NCI-H748 treated with DMSO at 0.1 percent for 48 hours (cell line): Measurements from ENCODE around the gene PTPRZ1.

ENCODE experiments used
- DNase-seq: peaks from one replicate; lab custom pipeline; 2025; lab: John Stamatoyannopoulos, UW

Gene PTPRZ1

DNA sequence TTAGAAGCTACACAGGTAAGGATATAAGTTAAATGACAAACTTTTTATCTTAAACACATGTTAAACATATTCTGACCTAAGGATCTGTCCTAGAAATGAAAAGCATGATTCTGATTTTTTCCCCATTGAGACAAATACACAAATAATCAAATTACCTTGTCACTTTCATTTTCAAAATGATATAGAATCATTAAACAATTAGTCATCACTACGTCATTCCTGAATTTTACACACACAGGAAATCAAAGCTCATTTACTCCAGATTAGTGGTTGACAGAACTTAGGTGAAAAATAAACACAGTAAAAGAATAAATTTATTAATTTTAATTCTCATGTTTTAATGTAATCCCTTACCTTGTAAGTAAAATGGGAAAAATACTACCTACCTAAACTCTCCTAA, 182.1 kb downstream of the PTPRZ1 start:
- DNase-seq = no peak

DNA sequence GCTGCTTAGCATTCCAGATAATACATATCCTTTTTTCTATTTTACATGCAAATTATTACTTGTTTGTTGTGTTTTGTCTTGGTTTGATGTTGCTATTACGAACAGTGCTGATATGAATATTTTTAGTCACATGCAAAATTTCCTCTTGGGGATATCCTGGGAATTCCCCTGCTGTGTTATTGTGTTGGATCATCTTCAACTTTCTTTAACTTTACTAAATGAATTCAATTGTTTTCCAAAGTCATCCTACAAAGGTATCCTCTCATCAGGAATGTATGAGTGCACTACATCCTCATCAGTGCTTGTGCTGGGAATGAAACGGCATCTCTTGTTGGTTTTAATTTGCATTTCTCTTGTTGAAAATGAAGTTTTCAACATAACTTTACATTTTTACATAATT, 184.0 kb downstream of the PTPRZ1 start:
- DNase-seq = no peak

DNA sequence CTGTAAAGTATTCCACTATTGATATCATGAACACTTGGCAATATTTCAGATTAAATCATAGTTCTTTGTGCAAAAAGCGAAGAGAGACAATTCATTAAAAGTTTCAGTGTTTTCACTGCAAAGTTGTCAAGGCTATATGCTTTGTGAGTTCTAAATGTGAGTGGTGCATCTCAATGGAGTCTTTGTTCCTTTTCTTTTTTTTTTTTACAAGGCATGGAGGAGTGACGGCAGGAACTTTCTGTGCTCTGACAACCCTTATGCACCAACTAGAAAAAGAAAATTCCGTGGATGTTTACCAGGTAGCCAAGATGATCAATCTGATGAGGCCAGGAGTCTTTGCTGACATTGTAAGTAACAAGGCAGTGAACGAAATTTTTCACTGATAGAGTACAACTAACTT, 186.6 kb downstream of the PTPRZ1 start:
- DNase-seq = no peak

DNA sequence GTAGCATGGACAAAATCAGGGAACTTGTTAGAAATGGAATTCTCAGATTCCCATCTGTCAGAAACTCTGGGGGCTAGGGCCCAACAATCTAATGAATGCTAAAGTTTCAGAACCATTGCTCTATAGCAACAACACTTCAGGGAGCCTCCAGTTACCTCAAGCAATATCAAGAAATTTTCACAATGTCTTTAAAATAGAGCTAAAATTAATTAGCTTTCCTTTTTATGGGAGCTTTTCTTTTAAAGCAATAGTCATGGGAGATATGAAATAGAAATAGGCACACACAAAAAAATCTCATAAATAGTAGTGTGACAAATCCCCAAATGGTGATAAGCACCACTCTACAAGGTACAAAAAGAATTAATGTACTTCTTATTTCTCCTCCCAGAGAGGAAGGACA, 190.2 kb downstream of the PTPRZ1 start:
- no peak for DNase-seq

DNA sequence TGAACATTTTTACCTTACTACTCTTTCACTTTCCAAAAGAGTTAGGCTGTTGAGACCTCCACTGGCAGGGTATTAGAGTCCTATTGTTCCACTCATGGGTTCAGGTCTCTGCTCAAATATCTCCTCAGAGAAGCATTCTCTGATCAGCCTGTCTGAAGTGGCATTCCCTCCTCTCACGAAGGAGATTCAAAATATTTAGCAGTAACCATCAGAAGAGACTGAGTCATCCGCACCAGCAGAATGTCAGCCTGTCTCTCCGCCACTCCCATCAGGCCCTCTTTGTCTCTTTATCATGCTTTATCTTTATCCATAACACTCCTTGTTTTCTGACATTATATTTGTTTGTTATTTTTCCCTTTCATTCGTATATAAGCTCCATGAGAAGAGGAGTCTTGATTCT, 192.0 kb downstream of the PTPRZ1 start:
- no peak for DNase-seq

DNA sequence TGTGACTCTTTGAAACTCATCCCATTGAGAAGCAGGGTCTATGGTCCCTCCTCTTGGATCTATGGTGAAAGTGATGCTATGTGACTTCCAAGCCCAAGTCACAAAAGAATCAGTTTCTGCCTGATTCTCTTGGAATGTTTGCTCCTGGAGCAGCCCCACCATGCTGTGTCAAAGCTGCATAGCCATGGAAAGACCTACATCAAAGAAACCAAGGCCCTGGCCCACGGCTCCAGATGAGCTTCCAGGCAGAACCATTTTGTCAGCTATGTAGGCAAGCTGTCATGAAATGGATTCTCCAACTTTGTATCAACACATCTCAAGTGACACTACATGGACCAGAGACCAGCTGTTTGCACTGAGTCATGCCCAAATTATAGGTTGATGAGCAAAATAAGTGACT, 194.1 kb downstream of the PTPRZ1 start:
- no peak for DNase-seq

DNA sequence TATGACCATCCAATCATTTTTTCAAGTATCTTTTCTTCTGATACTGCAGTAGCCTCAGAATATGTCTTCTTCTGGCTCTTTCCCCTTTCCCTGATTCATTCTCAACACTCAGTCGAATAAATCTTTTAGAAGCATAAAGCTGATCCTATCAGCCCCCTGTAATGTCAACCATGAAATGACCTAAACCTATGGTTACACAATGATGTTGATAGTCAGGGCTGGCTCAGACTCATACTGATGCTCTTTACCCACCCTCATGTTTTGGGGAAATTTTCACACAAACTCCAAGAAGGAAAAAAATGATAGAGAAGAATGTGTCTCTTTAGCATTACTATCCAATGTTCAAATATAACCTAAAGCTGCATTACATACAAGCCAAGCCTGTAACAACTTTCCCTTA, 195.1 kb downstream of the PTPRZ1 start:
- no peak for DNase-seq

DNA sequence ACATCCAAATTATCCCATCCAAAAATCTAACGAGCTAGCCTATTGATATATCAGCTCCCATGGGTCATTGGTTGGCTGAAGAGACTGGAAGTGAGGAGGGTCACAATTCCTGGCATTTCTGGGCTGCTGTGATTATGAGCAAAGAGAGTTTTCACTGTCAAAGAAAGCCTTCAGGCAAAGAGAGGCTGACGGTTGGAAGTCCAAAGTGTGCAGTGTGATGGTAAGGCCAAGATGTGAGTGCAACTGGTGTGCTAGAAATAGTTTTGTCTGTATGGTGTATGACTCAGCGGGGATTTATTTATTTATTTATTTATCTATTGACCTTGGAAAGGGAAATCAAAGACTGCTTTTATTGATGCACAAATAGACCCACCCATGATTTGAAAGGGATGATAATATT, 196.0 kb downstream of the PTPRZ1 start:
- DNase-seq = no peak

DNA sequence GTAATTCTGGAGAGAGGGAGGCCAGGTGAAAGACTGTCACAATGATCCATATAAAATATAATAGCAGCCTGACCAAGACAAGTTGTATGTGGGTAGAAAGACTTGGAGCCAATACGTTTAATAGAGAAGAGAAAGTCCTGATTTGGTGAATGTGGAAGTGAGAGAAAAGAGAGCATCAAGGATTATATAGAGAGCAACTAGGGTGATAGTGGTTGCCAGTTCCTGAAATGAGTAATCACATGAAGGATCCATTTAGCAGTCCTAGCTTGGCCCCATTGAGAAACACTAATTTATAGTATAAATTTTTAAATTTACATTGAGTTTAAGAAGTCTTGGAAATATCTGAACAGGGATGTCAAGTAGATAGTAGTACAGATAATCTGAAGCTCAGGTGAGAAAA, 197.1 kb downstream of the PTPRZ1 start:
- no peak for DNase-seq

DNA sequence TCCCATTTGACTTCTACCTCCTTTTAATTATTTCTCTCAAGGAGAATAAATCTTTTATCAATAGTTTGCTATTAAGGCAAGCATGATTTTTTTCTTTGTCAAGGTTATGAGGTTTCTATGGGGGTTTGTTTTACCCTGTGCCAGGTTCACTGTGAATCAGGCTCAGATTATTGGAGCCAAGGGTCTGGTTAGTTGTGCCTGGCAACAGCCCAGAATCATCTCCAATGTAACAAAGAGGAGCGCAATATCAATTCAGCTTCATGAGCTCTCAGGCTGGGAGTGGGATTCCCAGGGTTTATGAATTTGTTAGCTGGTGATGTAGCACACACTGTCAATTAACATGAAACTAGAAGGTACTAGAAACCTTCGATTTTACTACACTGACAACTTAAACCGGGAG, 197.9 kb downstream of the PTPRZ1 start:
- DNase-seq = no peak

DNA sequence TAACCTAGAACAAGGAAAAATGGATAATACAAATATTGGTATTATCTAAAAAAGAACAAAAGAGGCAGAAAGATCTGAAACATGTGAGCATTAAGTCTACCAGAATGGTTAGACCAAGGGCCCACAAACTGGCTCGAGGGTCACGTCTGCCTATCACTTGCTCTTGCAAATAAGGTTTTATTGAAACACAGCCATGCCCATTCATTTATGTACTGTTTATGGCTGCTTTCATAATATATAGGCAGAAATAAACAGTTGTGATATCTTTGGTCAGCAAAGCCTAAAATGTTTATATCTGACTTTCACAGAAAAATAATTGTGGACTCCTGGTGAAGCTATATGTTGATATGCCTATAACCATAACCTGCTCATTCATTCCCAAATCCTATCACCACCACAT, 199.3 kb downstream of the PTPRZ1 start:
- no peak for DNase-seq

DNA sequence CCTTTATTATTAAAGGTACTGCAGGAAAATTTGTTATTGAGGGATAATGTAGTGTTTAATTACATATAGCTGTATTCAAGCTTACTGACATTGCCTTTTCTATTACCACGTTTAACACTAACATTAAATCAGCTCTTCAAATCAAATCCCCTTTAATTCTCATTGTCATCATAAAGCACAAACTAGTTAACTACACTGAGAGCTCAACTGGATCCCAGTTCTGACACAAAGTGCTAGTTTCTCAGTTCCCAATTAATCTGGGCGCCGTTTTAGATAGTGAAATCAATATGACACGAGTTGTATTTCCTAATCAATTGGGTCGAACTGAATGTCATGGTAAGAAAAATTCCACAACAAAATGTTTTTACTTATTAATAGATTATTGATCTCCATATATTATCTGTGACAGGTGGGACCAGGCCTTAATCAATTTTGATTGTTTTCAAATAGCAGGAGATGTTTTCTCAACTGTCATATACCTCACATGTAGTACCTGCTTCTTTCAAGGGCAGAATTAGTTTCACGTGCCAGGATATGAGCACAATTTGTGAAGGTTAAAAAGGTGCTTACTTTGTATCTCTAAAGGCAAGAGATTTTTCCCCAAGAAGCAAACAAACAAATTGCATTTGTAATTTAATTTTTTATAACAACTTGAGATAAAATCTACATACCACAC, 200.1 kb downstream of the PTPRZ1 start:
- DNase-seq = no peak

DNA sequence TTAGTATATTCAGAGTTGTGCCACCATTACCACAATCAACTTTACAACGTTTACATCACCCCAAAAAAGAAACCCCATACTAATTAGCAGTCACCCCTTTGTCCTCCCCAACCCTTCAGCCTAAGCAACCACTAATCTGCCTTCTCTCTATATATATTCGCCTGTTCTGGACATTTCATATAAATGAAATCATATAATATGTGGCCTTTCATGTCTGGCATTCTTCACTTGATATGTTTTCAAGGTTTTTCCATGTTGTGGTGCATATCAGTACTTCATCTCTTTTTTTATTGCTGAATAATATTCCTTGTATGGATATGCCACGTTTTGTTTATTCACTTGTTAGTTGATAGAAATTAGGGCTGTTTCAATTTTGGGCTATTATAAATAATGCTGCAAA, 200.7 kb downstream of the PTPRZ1 start:
- no peak for DNase-seq

DNA sequence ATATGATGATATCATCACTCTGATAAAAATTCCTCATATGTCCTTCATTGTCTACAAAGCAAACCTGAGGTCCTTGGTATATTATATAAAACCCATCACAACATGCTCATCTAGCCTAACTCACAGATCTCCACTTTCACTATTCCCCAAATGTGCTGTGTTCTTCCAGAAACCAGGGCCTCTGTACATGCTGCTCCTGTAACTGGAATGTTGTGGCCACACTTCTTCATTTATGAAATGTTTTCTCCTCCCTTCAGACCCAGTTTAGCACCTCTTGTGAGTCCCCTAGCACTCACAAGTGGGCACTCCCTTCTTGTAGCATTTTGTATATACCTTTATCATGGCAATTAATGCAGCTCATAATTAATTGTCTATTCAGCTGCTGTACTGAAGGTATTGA, 209.2 kb downstream of the PTPRZ1 start:
- no peak for DNase-seq

DNA sequence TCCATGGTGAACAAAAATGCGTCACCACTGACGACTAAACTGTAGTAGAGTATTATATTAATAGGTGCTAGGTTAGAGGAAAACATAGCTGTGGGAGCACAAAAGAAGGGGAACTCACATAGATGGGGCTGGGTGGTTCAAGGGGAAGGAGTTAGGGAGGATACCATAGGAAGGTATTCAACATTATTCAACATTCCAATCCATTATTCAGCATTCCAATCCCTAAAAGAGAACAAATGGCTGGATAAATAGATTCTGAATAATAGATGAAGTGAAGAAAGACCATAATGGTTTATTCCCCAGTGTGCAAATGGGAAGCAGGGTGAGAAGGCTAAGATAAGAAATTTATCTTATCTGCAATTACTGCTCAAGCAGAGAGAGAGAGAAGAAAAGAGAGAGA, 209.7 kb downstream of the PTPRZ1 start:
- DNase-seq = no peak

DNA sequence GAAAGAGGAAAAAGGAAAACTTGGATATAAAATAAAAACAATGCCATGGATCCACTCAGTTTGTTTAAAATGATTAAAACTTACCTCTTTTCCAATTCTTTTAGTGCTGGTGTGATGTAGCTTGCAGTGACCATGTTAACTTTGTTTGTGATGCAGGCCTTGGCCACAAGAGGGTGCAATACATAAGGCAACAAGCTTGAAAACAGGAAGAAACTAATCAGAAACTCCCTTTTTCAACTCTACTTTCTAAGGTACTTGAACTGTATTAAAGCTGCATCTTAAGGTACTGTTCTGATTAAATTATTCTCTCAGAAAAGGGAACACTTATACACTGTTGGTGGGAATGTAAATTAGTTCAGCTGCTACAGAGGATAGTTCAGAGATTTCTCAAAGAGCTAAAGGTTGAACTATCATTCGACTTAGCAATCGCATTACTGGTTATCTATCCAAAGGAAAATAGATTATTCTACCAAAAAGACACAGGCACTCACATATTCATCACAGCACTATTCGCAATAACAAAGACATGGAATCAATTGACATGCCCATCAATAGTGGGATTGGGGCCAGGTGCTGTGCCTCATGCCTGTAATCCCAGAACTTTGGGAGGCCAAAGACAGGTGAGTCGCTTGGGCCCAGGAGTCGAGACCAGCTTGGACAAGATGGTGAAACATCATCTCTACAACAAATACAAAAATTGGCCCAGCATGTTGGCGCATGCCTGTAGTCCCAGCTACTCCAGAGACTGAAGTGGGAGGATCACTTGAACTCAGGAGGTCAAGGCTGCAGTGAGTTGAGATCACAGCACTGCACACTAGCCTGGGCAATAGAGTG, 220.2 kb downstream of the PTPRZ1 start:
- DNase-seq = peak; percentile 45

DNA sequence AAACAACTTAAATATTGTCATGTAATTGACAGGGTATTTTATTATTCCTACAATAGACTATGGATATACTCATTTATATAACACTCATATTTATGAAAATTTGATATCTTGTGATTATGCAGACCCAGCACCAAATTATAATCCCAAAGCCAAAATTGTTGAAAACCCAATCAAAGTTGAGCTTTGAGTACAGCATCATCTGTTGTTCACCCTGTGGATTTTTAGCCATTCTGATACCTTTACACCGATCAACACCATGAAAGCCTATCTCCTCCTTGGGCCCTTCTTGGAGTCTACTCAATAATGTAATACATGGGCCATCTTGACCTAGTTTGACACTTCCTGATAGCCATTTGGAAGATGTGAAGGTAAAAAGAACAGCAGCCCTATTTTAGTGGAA, 221.6 kb downstream of the PTPRZ1 start:
- DNase-seq = no peak

DNA sequence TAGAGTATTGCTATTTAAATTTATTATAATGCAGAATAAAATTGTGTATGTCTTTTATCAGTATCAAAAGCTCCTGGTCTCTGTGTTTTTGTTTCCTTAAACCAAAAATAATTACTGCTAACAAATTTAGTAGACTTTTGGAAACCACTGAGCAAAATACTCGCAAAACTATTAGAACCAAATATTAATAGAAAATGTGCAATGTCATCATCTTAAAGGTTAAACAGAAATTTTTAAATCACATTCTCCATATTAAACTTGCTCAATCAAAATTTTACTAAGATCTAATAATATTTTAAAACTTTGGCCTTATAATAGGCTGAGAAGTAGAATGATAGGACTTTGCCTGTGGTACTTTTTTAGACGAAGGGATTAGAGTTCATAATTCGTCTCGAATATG, 222.7 kb downstream of the PTPRZ1 start:
- DNase-seq = no peak

DNA sequence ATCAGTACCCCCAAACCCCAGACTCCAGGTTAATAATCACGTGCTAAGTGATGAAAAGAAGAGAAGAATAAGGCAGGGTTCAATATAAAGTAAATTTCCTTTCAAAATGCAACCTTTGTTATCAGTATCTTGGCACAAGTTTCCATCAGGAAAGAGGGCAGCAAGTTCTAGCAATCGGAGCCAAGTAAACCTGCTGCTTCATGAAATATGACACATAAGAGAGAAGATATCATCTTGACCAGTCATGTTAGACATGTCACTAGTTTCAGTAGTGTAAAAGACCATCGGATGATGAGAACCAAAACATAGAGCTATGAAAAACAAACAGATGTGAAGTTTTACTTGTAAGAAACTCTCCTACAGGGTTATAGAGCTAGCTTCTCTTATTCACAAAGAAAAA, 227.1 kb downstream of the PTPRZ1 start:
- DNase-seq = no peak

DNA sequence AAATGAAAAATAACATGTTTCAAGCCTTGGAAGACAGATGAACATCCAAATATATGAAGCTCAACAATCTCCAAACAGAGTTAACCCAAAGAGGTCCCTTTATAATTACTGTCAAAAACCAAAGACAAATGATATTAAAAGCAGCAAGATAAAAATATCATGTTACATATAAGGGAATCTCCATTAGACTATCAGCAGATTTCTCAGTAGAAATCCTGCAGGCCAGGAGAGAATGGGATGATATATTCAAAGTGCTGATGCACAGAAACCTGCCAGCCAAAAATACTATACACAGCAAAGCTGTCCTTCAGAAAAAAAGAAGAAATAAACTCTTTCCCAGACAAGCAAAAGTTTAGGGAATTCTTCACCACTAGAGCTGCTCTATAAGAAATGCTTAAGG, 230.1 kb downstream of the PTPRZ1 start:
- no peak for DNase-seq
